GM15510 (cell line): ENCODE results near the gene FAM118A.

Source experiments
- POLR2A ChIP-seq: IDR thresholded peaks from 3 replicates; pipeline ENCODE4 v1.6.1; 2011; ENCODE audit warnings: borderline replicate concordance; ENCODE audit not compliant: insufficient read length; ENCODE audit errors: extremely low read depth

FAM118A gene

DNA sequence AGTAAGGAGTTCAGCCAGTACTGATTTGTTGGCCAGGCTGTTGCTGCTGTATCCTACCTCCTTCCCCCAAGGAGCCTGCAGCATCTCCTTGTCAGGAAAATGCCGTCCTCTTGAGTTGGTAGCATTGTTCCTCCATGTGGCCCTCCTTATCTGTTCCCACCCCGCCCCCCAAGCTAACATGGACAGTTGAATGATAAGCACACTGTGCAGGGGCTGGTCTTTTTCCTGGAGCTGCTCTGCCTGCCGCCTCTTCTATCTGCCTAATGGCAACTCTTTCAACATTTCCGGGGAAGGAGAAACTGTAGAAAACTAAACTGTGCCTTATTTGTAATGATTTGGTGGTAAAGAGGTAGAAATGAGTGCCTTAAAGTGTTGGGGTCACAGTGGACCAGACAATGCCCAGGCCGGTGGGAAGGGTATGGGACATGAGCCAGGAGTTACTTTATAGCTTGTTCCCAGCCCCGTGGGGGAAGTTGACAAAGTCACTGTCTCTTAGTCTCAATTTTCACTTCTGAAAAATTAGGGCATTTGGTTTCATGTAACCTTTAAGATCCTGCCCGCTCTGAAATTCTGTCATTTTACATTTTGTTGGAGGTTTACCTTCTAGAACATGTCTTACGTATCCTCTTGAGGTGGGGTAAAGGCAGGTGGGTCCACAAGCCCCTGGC lies 4.5 kb downstream of the FAM118A start:
- no peak for TF ChIP-seq POLR2A

DNA sequence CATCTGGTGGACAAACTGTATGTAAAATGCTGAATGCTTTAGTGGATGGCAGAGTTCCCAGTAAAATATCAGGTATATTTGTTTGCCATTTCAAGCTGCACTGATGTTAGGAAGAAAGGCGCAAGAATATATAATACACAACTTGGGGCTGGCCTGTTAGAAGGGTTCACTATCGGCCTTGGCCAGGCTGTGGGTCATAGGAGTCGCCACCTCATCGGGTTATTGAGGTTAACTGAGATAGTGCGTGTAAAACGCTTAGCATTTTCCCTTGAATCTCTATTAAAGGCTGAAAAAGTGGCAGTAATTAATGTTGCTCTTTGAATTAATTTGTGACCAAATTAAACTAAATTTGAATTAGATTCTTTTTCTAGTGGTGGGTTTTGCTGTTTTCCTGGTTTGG lies 5.1 kb downstream of the FAM118A start:
- no peak for TF ChIP-seq POLR2A

DNA sequence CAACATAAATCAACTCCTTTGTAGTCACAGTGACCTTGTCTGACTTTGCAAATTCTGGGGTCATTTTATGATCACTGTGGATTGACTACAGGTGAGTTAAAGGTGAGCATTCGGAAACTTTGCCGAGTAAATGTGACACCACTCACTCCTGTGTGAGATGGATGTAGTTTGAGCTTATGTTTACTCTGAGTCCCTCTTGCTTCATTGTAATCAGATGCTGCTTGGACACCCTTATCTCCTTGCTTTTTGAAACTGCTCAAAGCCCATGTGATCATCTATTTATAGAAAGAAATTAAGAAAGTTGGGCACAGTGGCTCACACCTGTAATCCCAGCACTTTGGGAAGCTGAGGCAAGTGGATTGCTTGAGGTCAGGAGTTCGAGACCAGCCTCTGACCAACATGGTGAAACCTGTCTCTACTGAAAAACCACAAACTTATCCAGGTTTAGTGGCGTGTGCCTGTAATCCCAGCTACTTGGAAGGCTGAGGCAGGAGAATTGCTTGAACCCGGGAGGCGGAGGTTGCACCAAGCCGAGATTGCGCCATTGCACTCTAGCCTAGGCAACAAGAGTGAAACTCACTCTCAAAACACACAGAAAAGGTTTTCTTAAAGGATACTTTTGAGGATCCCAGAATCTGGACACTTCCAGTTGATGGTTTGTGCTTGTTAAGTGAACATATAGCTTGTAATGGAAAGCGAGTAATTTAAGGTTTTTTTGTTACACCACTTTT lies 7.2 kb downstream of the FAM118A start:
- no peak for TF ChIP-seq POLR2A

DNA sequence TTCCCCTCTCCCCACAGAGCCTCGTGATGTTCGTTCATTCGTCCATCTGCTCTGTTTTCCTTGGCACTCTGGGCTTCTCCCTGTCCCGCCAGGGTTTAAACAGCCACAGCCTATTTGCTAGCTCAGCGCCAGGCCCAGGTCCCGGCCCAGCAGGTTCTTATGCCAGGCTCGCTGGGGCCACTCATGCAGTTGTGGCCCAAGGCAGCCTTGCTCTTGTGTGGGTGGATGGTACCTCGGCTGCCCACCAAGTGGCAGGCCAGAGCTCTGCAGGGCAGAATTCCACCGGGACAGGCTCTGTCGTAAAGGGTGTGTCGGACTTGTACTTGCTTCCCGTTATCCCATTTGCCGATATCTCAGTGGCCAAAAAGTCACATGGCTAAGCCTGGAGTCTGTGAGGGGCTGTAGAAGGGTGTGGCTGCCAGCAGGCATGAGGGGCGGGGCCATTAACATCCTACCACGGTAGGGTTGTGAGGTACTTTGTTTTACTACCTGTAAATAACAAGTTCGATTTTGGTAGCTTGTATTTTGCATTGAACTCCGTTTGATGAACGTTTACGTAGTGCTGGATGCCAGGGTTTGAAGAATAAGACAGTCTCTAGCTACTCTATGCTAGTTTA lies 7.9 kb downstream of the FAM118A start:
- TF ChIP-seq POLR2A, result no peak

DNA sequence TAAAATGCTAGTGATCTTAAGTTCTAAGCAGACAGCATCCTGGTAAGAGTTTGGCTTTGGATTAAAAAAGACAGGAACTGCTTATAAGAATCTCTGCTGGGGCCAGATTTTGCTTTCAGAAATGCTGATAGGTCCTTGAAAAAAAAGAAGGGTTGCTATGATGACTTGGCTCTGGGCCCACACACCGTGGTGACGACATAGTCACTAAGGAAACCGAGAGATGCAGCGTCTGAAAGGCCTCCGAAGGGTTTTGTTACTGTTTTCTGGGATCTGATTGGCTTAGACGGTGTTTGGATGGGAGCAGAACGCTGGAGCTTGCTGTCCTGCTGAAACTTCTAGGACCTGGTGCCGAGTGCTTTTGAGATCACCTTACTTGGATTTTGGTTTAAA lies 8.4 kb downstream of the FAM118A start:
- TF ChIP-seq POLR2A, result no peak

DNA sequence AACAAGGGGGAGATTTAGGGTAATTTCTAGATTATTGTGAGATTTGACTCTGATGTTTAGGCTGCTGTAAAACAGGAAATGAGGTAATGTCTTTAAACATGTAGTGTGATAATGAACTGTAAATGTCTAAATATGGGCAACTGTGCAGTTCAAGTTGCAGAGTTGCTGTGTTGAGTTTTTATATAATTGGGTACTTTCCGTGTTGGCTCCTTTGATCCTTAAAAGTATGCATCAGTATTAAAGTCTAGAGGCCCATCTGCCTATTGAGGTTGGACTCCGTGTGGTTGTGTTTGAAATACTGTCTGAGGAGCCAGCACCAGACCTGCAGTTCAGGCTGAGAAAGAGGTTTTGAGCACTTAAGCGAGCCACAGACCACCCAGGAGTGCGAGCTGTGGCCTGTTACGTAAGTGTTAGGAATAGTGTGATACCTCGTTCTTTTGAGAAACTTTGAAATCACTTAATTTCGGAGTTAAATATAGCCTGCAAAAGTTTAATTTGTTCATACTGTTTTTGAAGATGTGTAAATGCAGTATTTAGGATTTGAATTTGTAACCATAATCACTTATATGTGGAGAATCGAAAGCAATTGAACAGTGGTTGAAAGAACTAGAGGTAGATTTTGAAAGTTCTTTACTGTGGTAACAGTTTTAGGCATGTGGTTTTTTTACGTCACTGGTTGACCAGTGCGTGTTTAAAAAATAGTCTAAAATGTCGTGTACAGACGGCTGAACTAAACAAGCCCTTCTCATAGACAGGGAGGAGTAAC lies 9.0 kb downstream of the FAM118A start:
- no peak for TF ChIP-seq POLR2A

DNA sequence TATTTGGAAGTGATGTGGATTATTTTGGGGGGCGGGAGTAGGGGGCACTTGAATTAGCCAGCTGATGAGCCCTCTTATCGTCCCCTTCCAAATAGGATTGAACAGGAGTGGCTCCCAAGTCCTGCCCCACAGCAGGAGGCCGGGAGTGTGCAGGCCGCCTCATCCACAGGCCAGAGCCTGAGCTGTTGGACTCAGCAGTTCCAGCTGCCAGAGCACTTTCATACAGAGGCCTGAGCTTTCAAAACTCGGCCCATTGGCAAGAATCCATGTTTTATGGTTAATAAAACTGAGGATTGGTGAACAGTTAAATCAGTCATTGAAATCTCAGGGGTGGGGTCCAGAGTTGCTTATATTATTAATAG lies 9.6 kb downstream of the FAM118A start:
- no peak for TF ChIP-seq POLR2A

DNA sequence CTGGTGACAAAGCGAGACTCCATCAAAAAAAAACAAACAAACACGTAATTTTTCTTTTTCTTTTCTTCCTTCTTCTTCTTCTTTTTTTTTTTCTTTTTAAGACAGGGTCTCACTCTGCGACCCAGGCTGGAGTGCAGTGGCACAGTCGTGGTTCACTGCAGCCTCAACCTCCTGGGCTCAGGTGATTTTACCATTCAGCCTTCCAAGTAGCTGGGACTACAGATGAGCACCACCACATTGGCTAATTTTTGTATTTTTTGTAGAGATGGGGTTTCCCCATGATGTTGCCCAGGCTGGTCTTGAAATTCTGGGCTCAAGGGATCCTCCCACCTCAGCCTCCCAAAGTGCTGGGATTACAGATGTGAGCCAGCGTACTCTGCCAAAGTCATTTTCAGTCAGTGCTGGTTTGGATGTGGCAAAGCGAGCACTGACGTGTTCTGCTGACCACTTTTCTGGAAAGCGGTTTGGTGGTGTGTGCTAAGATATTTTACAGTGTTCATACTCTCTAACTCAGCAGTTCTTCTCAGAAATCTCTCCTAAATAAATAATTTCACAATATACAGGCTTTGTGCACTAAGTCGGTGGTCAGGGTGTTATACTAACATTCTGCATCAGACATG lies 10.7 kb downstream of the FAM118A start:
- no peak for TF ChIP-seq POLR2A

DNA sequence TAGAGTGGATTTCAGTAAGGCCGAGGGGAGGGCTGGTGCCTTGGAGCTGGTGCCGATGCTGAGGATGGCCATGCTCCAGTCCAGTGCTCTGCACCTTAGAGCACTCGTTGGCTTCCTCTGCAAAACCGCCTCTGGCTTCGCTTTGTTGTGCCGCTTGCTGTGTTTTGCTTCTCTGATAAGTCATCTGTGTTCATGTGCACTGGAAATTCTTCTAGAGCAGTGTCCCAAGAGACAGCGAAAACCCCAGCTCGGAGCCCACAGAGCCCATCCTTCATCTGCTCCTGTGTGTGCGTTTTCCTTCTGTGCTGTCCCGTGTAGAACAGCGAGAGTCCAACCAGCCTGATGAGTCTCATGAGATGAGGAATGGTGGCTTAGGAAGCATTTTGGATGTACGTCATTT lies 12.1 kb downstream of the FAM118A start:
- TF ChIP-seq POLR2A, result no peak

DNA sequence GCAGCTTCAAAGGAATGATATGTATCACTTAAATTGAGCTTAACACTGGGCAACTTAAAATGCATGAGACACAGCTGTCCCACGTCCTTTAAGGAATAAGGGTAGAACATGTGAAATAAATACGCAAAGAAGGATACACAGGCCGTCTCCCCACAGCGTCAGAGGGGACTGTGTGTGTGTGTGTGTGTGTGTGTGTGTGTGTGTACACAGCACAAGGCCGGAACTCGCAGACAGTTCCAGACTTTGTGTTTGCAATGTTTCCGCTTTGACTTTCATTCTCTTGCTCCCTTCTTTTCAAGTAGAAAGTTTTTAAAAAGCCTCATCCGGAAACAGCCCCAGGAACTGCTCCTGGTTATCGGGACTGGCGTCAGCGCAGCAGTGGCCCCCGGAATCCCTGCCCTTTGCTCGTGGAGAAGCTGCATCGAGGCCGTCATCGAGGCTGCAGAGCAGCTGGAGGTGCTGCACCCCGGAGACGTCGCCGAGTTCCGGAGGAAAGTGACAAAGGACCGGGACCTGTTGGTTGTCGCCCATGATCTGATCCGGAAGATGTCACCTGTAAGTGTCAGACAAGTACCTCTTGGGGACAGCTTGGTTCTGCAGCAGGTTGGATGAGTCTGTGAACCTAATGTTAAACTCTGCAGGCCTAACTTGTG lies 13.3 kb downstream of the FAM118A start:
- TF ChIP-seq POLR2A, result no peak

DNA sequence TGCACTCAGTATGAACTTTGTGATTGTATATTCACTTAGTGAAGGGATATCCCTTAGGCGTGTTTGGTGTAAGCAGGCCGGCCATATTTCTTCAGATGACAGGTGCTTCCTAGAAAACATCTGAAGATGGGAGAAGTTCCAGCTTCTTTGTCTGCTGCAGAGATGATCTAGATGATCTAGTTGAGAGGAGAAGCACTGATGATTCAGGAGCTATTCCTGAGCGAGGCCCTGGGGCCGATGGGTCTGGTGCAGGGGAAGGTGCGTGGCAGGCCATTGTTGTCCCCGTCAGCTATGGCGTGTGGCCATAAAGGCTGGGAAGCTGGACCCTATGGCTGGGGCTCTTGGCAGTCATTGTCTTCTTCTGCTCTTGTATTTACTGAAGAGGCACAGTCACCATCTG lies 14.0 kb downstream of the FAM118A start:
- no peak for TF ChIP-seq POLR2A

DNA sequence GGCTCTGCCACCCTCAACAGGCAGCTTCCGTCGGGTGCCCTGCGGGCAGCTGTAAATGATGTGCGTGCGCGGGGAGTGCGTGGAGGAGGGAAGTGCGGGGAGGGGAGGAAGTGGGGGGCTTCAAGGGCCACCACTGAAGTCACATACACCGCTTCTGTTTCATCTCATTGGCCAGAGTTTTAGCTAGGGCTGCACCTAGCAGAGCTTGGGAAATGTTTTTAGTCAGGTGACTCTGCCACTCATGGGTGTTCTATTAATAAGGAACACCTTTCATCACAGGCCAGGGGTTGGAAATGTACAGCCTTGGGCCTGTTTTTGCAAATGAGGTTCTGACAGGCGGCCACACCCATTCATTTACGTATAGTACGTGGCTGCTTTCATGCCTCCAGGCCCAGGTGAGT lies 14.6 kb downstream of the FAM118A start:
- TF ChIP-seq POLR2A, result no peak

DNA sequence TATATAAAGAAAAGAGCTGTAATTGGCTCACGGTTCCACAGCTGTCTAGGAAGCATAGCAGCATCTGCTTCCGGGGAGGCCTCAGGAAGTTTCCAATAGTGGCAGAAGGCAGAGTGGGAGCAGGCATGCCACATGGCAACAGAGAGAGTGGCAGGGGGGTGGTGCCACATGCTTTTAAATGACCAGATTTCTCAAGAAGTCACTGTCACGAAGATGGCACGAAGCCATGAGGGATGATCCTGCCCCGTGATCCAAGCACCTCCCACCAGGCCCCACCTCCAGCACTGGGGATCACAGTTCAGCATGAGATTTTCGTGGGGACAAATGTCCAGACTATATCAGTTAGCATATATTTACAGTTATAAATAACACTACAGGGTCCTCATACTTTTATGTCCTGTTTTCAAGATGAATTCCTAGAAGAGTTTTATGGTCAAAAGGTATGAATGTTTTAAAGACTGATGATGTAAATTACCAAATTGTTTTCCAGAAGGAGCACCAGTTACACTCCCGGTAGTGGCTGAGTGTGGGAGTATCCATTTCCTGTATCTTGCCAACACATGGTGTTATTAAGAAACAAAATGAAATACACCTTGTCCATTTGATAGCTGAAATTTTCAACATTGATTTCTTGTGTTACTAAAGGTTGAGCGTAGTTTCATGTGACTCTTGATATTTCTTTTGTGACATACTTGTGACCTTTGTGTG lies 19.2 kb downstream of the FAM118A start:
- no peak for TF ChIP-seq POLR2A

DNA sequence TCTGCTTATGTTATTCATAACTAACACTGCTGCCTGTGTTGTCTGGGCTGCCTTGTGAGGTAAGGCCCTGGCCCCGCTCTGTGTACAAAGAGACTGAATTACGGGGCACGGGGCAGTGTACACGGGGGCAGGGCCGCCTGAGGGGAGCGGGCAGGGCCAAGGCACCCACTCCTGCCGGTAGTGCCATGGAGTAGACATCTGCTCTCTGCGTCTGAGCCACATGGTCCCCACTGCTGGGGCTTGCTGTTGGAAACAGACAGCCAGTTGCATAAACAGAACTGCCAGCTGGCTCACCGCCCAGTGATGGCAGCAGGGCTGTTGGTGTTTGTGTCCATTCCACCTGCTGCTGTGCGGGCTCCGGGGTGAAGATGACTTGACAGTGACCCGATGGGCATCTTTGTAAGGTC lies 19.8 kb downstream of the FAM118A start:
- no peak for TF ChIP-seq POLR2A
